ENCODE data around the gene ENSA. TPM values are rescaled to one million over a fixed set of nuclear protein-coding genes. Genes with fewer than 3 reads are reported as not detected.
"Not testable (repeated sequence)": the region's sequence is repeated elsewhere in the genome, so short reads cannot be mapped to it uniquely, and the experiment has no call there.

The ENSA gene
- total RNA-seq, 1 donor, result 66.6 TPM

DNA sequence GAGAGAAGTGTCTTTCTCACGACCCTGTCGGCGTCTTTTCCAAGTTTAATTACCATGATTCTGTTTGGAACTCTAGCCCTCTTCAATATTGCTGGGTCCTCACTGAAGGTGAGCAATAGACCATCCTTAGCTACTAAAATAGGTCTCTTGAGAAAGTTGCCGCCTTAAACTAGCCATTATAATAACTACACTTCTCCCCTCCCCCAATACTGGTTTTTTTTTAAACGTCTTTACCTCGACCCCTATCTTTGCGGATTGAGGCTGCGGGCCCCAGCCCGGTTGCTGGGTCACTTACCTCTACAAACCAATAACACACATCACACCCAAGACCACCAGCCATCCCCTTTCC is 672 bp downstream of the ENSA start:
- Histone ChIP-seq H3K4me2 (ENCODE audit: insufficient read depth, low read length) (peak overlapping the region; percentile 90), H3K27me3 (ENCODE audit: insufficient read depth, low read length) (no peaks in the 10 kb centered on the region), H3K4me1 (ENCODE audit: insufficient read depth, low read length) (peaks cover 11% of the 10 kb centered on the region), H3K36me3 (ENCODE audit: insufficient read depth, low read length) (peaks cover 34% of the 10 kb centered on the region), H3K79me2 (ENCODE audit: insufficient read depth, low read length) (peaks cover 33% of the 10 kb centered on the region), H3K9me3 (ENCODE audit: low read depth, low read length) (no peaks in the 10 kb centered on the region), H4K20me1 (ENCODE audit: insufficient read depth, low read length) (peaks cover 3% of the 10 kb centered on the region), H3K4me3 (ENCODE audit: insufficient read depth, low read length) (peak overlapping the region; percentile 80), H2AFZ (ENCODE audit: low read length) (peak overlapping the region; percentile 59), H3K27ac (ENCODE audit: low read depth, low read length) (peak overlapping the region; percentile 86)
- TF ChIP-seq, protein P1, sequence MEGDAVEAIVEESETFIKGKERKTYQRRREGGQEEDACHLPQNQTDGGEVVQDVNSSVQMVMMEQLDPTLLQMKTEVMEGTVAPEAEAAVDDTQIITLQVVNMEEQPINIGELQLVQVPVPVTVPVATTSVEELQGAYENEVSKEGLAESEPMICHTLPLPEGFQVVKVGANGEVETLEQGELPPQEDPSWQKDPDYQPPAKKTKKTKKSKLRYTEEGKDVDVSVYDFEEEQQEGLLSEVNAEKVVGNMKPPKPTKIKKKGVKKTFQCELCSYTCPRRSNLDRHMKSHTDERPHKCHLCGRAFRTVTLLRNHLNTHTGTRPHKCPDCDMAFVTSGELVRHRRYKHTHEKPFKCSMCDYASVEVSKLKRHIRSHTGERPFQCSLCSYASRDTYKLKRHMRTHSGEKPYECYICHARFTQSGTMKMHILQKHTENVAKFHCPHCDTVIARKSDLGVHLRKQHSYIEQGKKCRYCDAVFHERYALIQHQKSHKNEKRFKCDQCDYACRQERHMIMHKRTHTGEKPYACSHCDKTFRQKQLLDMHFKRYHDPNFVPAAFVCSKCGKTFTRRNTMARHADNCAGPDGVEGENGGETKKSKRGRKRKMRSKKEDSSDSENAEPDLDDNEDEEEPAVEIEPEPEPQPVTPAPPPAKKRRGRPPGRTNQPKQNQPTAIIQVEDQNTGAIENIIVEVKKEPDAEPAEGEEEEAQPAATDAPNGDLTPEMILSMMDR (IDR thresholded peaks at IDR 0.05; ENCODE audit: extremely low read depth, low read depth, low read length), result no peak
- DNase-seq (ENCODE audit: insufficient read length, low spot score, missing footprints), result no peak

- peak overlapping the region; percentile 86 for H3K27ac ChIP-seq (ENCODE audit: low read depth, low read length)
- no peaks in the 10 kb centered on the region for H3K27me3 ChIP-seq (ENCODE audit: insufficient read depth, low read length)
- no peak for DNase-seq (ENCODE audit: insufficient read length, low spot score, missing footprints)
- no peak overlapping the region for H2AFZ ChIP-seq (ENCODE audit: low read length)
- H3K4me3 ChIP-seq (ENCODE audit: insufficient read depth, low read length), result peak overlapping the region; percentile 80
- H4K20me1 ChIP-seq (ENCODE audit: insufficient read depth, low read length), result peaks cover 3% of the 10 kb centered on the region
- TF ChIP-seq, protein P1 (IDR thresholded peaks at IDR 0.05; ENCODE audit: extremely low read depth, low read depth, low read length), result no peak
- H3K36me3 ChIP-seq (ENCODE audit: insufficient read depth, low read length), result peaks cover 41% of the 10 kb centered on the region
- H3K79me2 ChIP-seq (ENCODE audit: insufficient read depth, low read length), result peaks cover 37% of the 10 kb centered on the region
- H3K4me2 ChIP-seq (ENCODE audit: insufficient read depth, low read length), result peak overlapping the region; percentile 90
- H3K9me3 ChIP-seq (ENCODE audit: low read depth, low read length), result no peaks in the 10 kb centered on the region
- H3K4me1 ChIP-seq (ENCODE audit: insufficient read depth, low read length), result peaks cover 11% of the 10 kb centered on the region
These were observed 1.5 kb downstream of the ENSA start for GRCh38 chr1:150627826-150628410.

DNA sequence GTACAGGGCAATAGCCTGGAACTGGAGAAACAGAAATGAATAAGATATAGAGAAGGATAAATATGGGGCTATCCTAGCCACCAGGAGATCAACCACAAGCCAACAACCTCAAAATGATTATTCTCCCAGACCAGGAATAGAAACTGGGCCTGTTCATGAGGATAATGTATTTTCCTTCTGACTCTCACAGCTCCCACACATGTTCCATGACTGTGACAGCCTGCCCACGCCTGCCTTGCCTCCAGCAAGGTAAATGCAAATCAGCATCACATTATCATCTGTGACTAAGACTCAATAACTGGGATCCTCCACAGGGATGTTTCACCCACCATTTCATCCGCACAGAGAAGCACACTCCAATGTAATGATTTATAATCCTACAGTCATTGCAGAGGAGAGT is 3.3 kb downstream of the ENSA start:
- Histone ChIP-seq H3K4me2 (ENCODE audit: insufficient read depth, low read length) (no peak overlapping the region), H3K36me3 (ENCODE audit: insufficient read depth, low read length) (peaks cover 45% of the 10 kb centered on the region), H3K27me3 (ENCODE audit: insufficient read depth, low read length) (no peaks in the 10 kb centered on the region), H4K20me1 (ENCODE audit: insufficient read depth, low read length) (peaks cover 3% of the 10 kb centered on the region), H3K27ac (ENCODE audit: low read depth, low read length) (no peak overlapping the region), H3K4me3 (ENCODE audit: insufficient read depth, low read length) (no peak overlapping the region), H3K79me2 (ENCODE audit: insufficient read depth, low read length) (peaks cover 41% of the 10 kb centered on the region), H2AFZ (ENCODE audit: low read length) (no peak overlapping the region), H3K4me1 (ENCODE audit: insufficient read depth, low read length) (peaks cover 11% of the 10 kb centered on the region), H3K9me3 (ENCODE audit: low read depth, low read length) (no peaks in the 10 kb centered on the region)
- TF ChIP-seq, protein P1 (IDR thresholded peaks at IDR 0.05; ENCODE audit: extremely low read depth, low read depth, low read length), result no peak
- DNase-seq (ENCODE audit: insufficient read length, low spot score, missing footprints), result no peak

GRCh38 chr1:150624546-150624945 is 4.9 kb downstream of the ENSA start:
- H3K36me3 ChIP-seq (ENCODE audit: insufficient read depth, low read length), result peaks cover 53% of the 10 kb centered on the region
- H3K4me1 ChIP-seq (ENCODE audit: insufficient read depth, low read length), result peaks cover 22% of the 10 kb centered on the region
- peaks cover 48% of the 10 kb centered on the region for H3K79me2 ChIP-seq (ENCODE audit: insufficient read depth, low read length)

GRCh38 chr1:150624134-150624533 is 5.3 kb downstream of the ENSA start:
- H3K4me2 ChIP-seq (ENCODE audit: insufficient read depth, low read length); H2AFZ ChIP-seq (ENCODE audit: low read length); H3K4me3 ChIP-seq (ENCODE audit: insufficient read depth, low read length); H3K27me3 ChIP-seq (ENCODE audit: insufficient read depth, low read length); H3K9me3 ChIP-seq (ENCODE audit: low read depth, low read length); DNase-seq (ENCODE audit: insufficient read length, low spot score, missing footprints); H3K27ac ChIP-seq (ENCODE audit: low read depth, low read length); H4K20me1 ChIP-seq (ENCODE audit: insufficient read depth, low read length): not testable (repeated sequence)
- H3K4me1 ChIP-seq (ENCODE audit: insufficient read depth, low read length), result peaks cover 26% of the 10 kb centered on the region
- H3K79me2 ChIP-seq (ENCODE audit: insufficient read depth, low read length), result peaks cover 48% of the 10 kb centered on the region
- peaks cover 53% of the 10 kb centered on the region for H3K36me3 ChIP-seq (ENCODE audit: insufficient read depth, low read length)

More at GRCh38 chr1:150624546-150624945, 4.9 kb downstream of the ENSA start:
- not testable (repeated sequence) for DNase-seq (ENCODE audit: insufficient read length, low spot score, missing footprints); H3K4me3 ChIP-seq (ENCODE audit: insufficient read depth, low read length); H3K4me2 ChIP-seq (ENCODE audit: insufficient read depth, low read length); H3K27ac ChIP-seq (ENCODE audit: low read depth, low read length); H3K27me3 ChIP-seq (ENCODE audit: insufficient read depth, low read length); H2AFZ ChIP-seq (ENCODE audit: low read length); H3K9me3 ChIP-seq (ENCODE audit: low read depth, low read length); H4K20me1 ChIP-seq (ENCODE audit: insufficient read depth, low read length)
